K562 (cell line): ENCODE data around the gene USP6. TPM values are rescaled to one million over a fixed set of nuclear protein-coding genes. Genes with fewer than 3 reads are reported as not detected.

Source experiments
- ATAC-seq: fragments of 200-7000 bp; cut with Tn5 transposase; 3 replicates; pipeline ENCODE4 v1.9.1; 2020; ENCODE audit warnings: moderate library complexity
- BruUV-seq: library from RNA; stranded (reverse); fragments of 400-500 nt; replicated peaks from 2 replicates; lab custom pipeline; 2021; lab: Mats Ljungman, UMichigan
- CTCF ChIA-PET: fragments of 300-600 bp; formaldehyde crosslinking; extraction: SDS; loops from one replicate; lab custom pipeline; 2021; ENCODE audit warnings: low intra/inter-chr PET ratio; lab: Yijun Ruan, JAX
- POLR2A ChIA-PET: fragments of 300-600, 350-650 bp; sonication (Branson Sonifier 250); formaldehyde crosslinking; extraction: SDS; loops from one replicate; lab custom pipeline; 2021; ENCODE audit warnings: antibody characterized with exemption, inconsistent platforms; lab: Yijun Ruan, JAX
- DNase-seq, 4 experiments: peaks; one replicate each; pipeline versions ENCODE4 v3.0.0 to v3.0.0-alpha.2; 2011 to 2018; ENCODE audit warnings: low spot score in 3 of 4, mixed read lengths in 3 of 4; ENCODE audit errors: extremely low read depth in 1 of 4
- FAIRE-seq: peaks from 2 replicates; lab custom pipeline; 2011; peaks lifted over from hg19 to GRCh38; lab: Jason Lieb, UNC
- H2AFZ ChIP-seq: 2 replicates; pipeline ENCODE4 v1.6.0; 2011; ENCODE audit warnings: low read depth, low read length, control low read depth, inconsistent platforms
- H3K27ac ChIP-seq: fragments of 200-600 bp; 3 replicates; pipeline ENCODE4 v1.8.0; 2011; ENCODE audit warnings: low read depth, mild to moderate bottlenecking, control low read depth, inconsistent platforms, low read length, moderate library complexity, mixed read lengths; ENCODE audit errors: extremely low read depth
- H3K27me3 ChIP-seq, 2 experiments: fragments of 300-600 bp in 1 of 2; 2 replicates in 1 of 2; 3 replicates in 1 of 2; pipeline versions ENCODE4 v1.6.0 to v1.8.0; 2011; ENCODE audit warnings: inconsistent platforms in 2 of 2, low read length in 2 of 2, mild to moderate bottlenecking in 1 of 2, mixed read lengths in 1 of 2, moderate library complexity in 1 of 2; ENCODE audit not compliant: control insufficient read depth in 2 of 2, insufficient read depth in 2 of 2
- H3K36me3 ChIP-seq: fragments of 300-600 bp; 3 replicates; pipeline ENCODE4 v1.8.0; 2011; ENCODE audit warnings: mild to moderate bottlenecking, low read length, inconsistent platforms; ENCODE audit not compliant: control insufficient read depth, insufficient read depth
- H3K4me1 ChIP-seq, 2 experiments: fragments of 200-600 bp in 1 of 2; replicated peaks in 1 of 2; 2 replicates in 1 of 2; 3 replicates in 1 of 2; pipeline versions ENCODE4 v1.5.1 to v1.8.0; 2011; ENCODE audit warnings: inconsistent platforms in 2 of 2, low read length in 2 of 2, mild to moderate bottlenecking in 1 of 2, mixed read lengths in 1 of 2, moderate library complexity in 1 of 2; ENCODE audit not compliant: control insufficient read depth in 2 of 2, insufficient read depth in 2 of 2
- H3K4me2 ChIP-seq: 2 replicates; pipeline ENCODE4 v1.6.1; 2011; ENCODE audit warnings: low read length, control low read depth, inconsistent platforms, mixed read lengths; ENCODE audit not compliant: insufficient read depth
- H3K4me3 ChIP-seq: fragments of 200-600 bp; sonication (generic), shearing (Covaris generic); 2 replicates; pipeline ENCODE4 v1.5.1; 2016; ENCODE audit warnings: control low read depth, inconsistent platforms
- H3K79me2 ChIP-seq: fragments of 200-600 bp; 3 replicates; pipeline ENCODE4 v1.8.0; 2011; ENCODE audit warnings: low read length, inconsistent platforms; ENCODE audit not compliant: control insufficient read depth, insufficient read depth
- H3K9ac ChIP-seq, 2 experiments: 2 replicates each; pipeline versions ENCODE4 v1.6.0 to v1.6.1; 2011; ENCODE audit warnings: low read depth in 2 of 2, low read length in 2 of 2, control low read depth in 1 of 2, inconsistent platforms in 1 of 2, mild to moderate bottlenecking in 1 of 2, mixed read lengths in 1 of 2; ENCODE audit not compliant: insufficient read depth in 1 of 2
- H3K9me1 ChIP-seq: one replicate; pipeline ENCODE4 v1.6.0; 2011; ENCODE audit warnings: inconsistent platforms, mild to moderate bottlenecking, low read length, moderate library complexity; ENCODE audit not compliant: control insufficient read depth, insufficient read depth
- H3K9me3 ChIP-seq: replicated peaks from 2 replicates; pipeline ENCODE4 v1.5.1; 2011; ENCODE audit warnings: low read depth, low read length, inconsistent platforms; ENCODE audit not compliant: control insufficient read depth, insufficient read depth
- H4K20me1 ChIP-seq: replicated peaks from 2 replicates; pipeline ENCODE4 v1.6.1; 2011; ENCODE audit warnings: low read length, inconsistent platforms, mixed read lengths; ENCODE audit not compliant: control insufficient read depth, insufficient read depth
- ATF1 ChIP-seq, 2 experiments: fragments of 450-650 bp in 1 of 2; IDR thresholded peaks; 2 replicates each; pipeline ENCODE4 v1.6.1; 2016; ENCODE audit warnings: missing compliant biosample characterization in 1 of 2, missing genetic modification characterization in 1 of 2
- ATF4 ChIP-seq: fragments of 450-650 bp; formaldehyde crosslinking; IDR thresholded peaks from 2 replicates; pipeline ENCODE4 v1.4.0; 2022; ENCODE audit warnings: mild to moderate bottlenecking, moderate library complexity
- CCNT2 ChIP-seq: IDR thresholded peaks from 2 replicates; pipeline ENCODE4 v1.6.1; 2011; ENCODE audit warnings: borderline replicate concordance, low read depth, mild to moderate bottlenecking, moderate library complexity, mixed read lengths, low read length; ENCODE audit not compliant: insufficient read length; ENCODE audit errors: extremely low read depth
- CTBP1 ChIP-seq: fragments of 450-650 bp; IDR thresholded peaks from 2 replicates; pipeline ENCODE4 v1.6.1; 2016; ENCODE audit warnings: borderline replicate concordance
- FOXP4 ChIP-seq: sonication (generic); formaldehyde crosslinking; IDR thresholded peaks from 2 replicates; pipeline ENCODE4 v1.8.0; 2022; ENCODE audit warnings: mild to moderate bottlenecking, missing genetic modification reagents, borderline replicate concordance
- NFE2 ChIP-seq: IDR thresholded peaks from 2 replicates; pipeline ENCODE4 v1.6.1; 2014; ENCODE audit warnings: antibody characterized with exemption, low read depth
- PHF8 ChIP-seq: fragments of 200-600 bp; sonication (generic); IDR thresholded peaks from 2 replicates; pipeline ENCODE4 v1.6.1; 2012; ENCODE audit warnings: mixed run types, mild to moderate bottlenecking, inconsistent platforms, low read length, moderate library complexity, borderline replicate concordance
- SMARCE1 ChIP-seq: fragments of 450-650 bp; IDR thresholded peaks from 2 replicates; pipeline ENCODE4 v1.7.1; 2016; ENCODE audit warnings: mild to moderate bottlenecking
- SPI1 ChIP-seq: IDR thresholded peaks from 2 replicates; pipeline ENCODE4 v1.6.1; 2011; ENCODE audit warnings: low read depth, low read length, control low read depth, borderline replicate concordance
- TCF7L2 ChIP-seq: fragments of 150-350 bp; IDR thresholded peaks from 2 replicates; pipeline ENCODE4 v1.6.1; 2016; ENCODE audit warnings: low read depth, mild to moderate bottlenecking, low read length, moderate library complexity
- VEZF1 ChIP-seq: fragments of 200-800 bp; sonication (Bioruptor generic); IDR thresholded peaks from 2 replicates; pipeline ENCODE4 v1.6.1; 2017; ENCODE audit warnings: missing genetic modification characterization, missing compliant biosample characterization
- ZFP91 ChIP-seq: sonication (generic); formaldehyde crosslinking; IDR thresholded peaks from 2 replicates; pipeline ENCODE4 v1.8.0; 2022; ENCODE audit warnings: mild to moderate bottlenecking, missing genetic modification reagents
- ZNF12 ChIP-seq: sonication (generic); formaldehyde crosslinking; IDR thresholded peaks from 2 replicates; pipeline ENCODE4 v1.4.0; 2020; ENCODE audit warnings: mild to moderate bottlenecking, missing genetic modification reagents
- ZNF124 ChIP-seq: sonication (generic); formaldehyde crosslinking; IDR thresholded peaks from 2 replicates; pipeline ENCODE4 v1.8.1; 2022; ENCODE audit warnings: missing genetic modification reagents
- ZNF586 ChIP-seq: fragments of 450-650 bp; formaldehyde crosslinking; conservative IDR thresholded peaks from 2 replicates; pipeline ENCODE4 v1.4.0; 2020; ENCODE audit warnings: mild to moderate bottlenecking, moderate library complexity
- WGBS: fragments of 100-300 bp; shearing (Covaris generic); methylation state at CpG from one replicate; pipeline ENCODE4 v1.1.6; 2016; ENCODE audit warnings: low coverage, mixed read lengths; ENCODE audit not compliant: insufficient coverage; ENCODE audit errors: missing lambda C conversion rate; 5-methylcytosine and 5-hydroxymethylcytosine counted together
- in situ Hi-C: fragments of 300-500 bp; cut with MboI; formaldehyde crosslinking; loops from 4 replicates; pipeline ENCODE4 v1.15.0; 2018; ENCODE audit warnings: inconsistent platforms, mixed read lengths
- intact Hi-C: fragments of 100-400 bp; cut with micrococcal nuclease; formaldehyde crosslinking; loops from 2 replicates; pipeline ENCODE4 v1.14.2; 2022
- polyA plus RNA-seq, 8 experiments: library from polyadenylated mRNA; depleted of rRNA in 4 of 8; stranded (reverse) in 5 of 8; unstranded in 3 of 8; fragments of >200 nt; fragmentation: Nextera tagmentation in 2 of 8; fragmentation: Illumina TruSeq in 1 of 8; extraction: Ambion mirVana in 2 of 8; extraction: Trizol in 1 of 8; gene quantifications; 2 replicates each; pipeline versions ENCODE4 v1.2.1 to v1.2.3, GENCODE V29; 2011 to 2014; ENCODE audit warnings: inconsistent platforms in 1 of 8, missing spikeins in 1 of 8
- total RNA-seq, 7 experiments: library from RNA; depleted of rRNA in 6 of 7; stranded (reverse); fragments of >200 nt in 6 of 7; fragmentation: Illumina TruSeq in 2 of 7; extraction: Trizol in 2 of 7; gene quantifications; 2 replicates each; pipeline versions ENCODE4 v1.2.1 to v1.2.3, GENCODE V29; 2011 to 2021; ENCODE audit warnings: low replicate concordance in 1 of 7

The USP6 gene
- total and polyA plus RNA-seq, 9 of the 15 experiments (the other 6 are each of a cell fraction or from before 2014, with no cell fraction given): 0.01 to 0.09 (median 0.04) TPM; not detected in 4

- Histone ChIP-seq H3K36me3 (no peaks in the 10 kb centered on the region), H3K9me3 (0 out of 2 replicates have a peak, but pooled peaks cover 1% of the 10 kb centered on the region), H3K27ac (no peak overlapping the region), H4K20me1 (no peaks in the 10 kb centered on the region), H3K4me2 (no peak overlapping the region), H3K9me1 (no peaks in the 10 kb centered on the region), H3K4me3 (no peak overlapping the region), H3K79me2 (no peaks in the 10 kb centered on the region), H2AFZ (no peak overlapping the region), H3K27me3 (peaks cover 0 to 14% of the 10 kb centered on the region in 2 experiments; a peak in 2 of 5 replicates), H3K4me1 (no peaks in the 10 kb centered on the region), H3K9ac (no peak overlapping the region)
- ChIA-PET POLR2A (no interaction called here), CTCF (no interaction called here)
- in situ Hi-C loops: no loop called here
- intact Hi-C loops: no loop called here
- DNase-seq: no peak
- ATAC-seq: no peak
- FAIRE-seq: no peak
- WGBS: 13% methylated on average over 4 of the region's 7 CpGs
- BruUV-seq: no TSS peak
- TF ChIP-seq ATF4 (CRISPR knock-in tag) (no peak), SMARCE1 (no peak), ZNF12 (CRISPR knock-in tag) (no peak), FOXP4 (CRISPR knock-in tag) (no peak), NFE2 (no peak), PHF8 (no peak), ZNF586 (no peak), CCNT2 (no peak), SPI1 (no peak), CTBP1 (no peak), ZFP91 (no peak), TCF7L2 (no peak), ZNF124 (CRISPR knock-in tag) (no peak), ATF1 (CRISPR knock-in tag; IDR thresholded peaks at IDR 0.05) (no peak), ATF1 (tag; IDR thresholded peaks at IDR 0.05) (no peak), VEZF1 (CRISPR knock-in tag) (no peak)
Measured at GRCh38 chr17:5120036-5120435, 4.2 kb downstream of the USP6 start.
